ENCODE measurements around the gene PAPOLA.

DNA sequence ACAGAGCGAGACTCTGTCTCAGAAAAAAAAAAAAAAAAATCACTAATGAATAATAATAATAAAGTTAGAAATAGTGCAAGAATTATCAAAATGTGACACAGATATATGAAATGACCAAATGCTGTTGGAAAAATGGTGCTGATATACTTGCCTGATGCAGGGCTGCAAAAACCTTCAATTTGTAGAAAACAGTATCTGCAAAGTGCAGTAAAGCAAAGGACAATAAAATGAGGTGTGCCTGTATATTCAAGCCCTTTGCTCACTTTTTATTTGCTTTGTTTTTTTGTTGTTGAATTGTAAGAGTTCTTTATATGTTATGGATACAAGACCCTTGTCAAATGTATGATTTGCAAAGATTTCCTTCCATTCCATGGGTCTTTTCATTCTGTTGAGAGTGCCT lies 9.0 kb upstream of the PAPOLA start:
- TF ChIP-seq, protein P1, sequence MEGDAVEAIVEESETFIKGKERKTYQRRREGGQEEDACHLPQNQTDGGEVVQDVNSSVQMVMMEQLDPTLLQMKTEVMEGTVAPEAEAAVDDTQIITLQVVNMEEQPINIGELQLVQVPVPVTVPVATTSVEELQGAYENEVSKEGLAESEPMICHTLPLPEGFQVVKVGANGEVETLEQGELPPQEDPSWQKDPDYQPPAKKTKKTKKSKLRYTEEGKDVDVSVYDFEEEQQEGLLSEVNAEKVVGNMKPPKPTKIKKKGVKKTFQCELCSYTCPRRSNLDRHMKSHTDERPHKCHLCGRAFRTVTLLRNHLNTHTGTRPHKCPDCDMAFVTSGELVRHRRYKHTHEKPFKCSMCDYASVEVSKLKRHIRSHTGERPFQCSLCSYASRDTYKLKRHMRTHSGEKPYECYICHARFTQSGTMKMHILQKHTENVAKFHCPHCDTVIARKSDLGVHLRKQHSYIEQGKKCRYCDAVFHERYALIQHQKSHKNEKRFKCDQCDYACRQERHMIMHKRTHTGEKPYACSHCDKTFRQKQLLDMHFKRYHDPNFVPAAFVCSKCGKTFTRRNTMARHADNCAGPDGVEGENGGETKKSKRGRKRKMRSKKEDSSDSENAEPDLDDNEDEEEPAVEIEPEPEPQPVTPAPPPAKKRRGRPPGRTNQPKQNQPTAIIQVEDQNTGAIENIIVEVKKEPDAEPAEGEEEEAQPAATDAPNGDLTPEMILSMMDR (IDR thresholded peaks at IDR 0.05), result no peak
- no peak for TF ChIP-seq POLR2AphosphoS5 (IDR thresholded peaks at IDR 0.05; ENCODE audit: low read depth, low read length)

All from Panc1 (cell line).